ENCODE data around the gene COL5A2. TPM values are rescaled to one million over a fixed set of nuclear protein-coding genes. Genes with fewer than 3 reads are reported as not detected.

Gene COL5A2
- total RNA-seq, 1 donor from 2014 or later = 459 TPM

- peaks cover 36% of the 10 kb centered on the region for H3K4me1 Mint-ChIP-seq
- H3K9me3 Mint-ChIP-seq = no peaks in the 10 kb centered on the region
- H3K27me3 Mint-ChIP-seq (ENCODE audit: low read depth) = no peaks in the 10 kb centered on the region
- TF ChIP-seq CTCF (IDR thresholded peaks at IDR 0.05; ENCODE audit: unreplicated experiment) = no peak
- peak in 1 of 2 experiments; percentile 63 for DNase-seq (ENCODE audit: low spot score in 2 of 2, unreplicated experiment in 2 of 2)
- no peaks in the 10 kb centered on the region for H3K36me3 Mint-ChIP-seq
- H3K27ac Mint-ChIP-seq = peak overlapping the region; percentile 98
- H3K4me3 Mint-ChIP-seq = peak overlapping the region; percentile 50
Observed at GRCh38 chr2:189210250-189211087, 30.9 kb upstream of the COL5A2 start.

- Mint-ChIP-seq H3K27ac (peak overlapping the region; percentile 13), H3K9me3 (peaks cover 4% of the 10 kb centered on the region), H3K27me3 (ENCODE audit: low read depth) (no peaks in the 10 kb centered on the region), H3K36me3 (no peaks in the 10 kb centered on the region), H3K4me3 (no peak overlapping the region), H3K4me1 (peaks cover 47% of the 10 kb centered on the region)
- DNase-seq (ENCODE audit: low spot score in 2 of 2, unreplicated experiment in 2 of 2) = no peak
- no peak for TF ChIP-seq CTCF (IDR thresholded peaks at IDR 0.05; ENCODE audit: unreplicated experiment)
Observed at GRCh38 chr2:189208254-189208653, 28.7 kb upstream of the COL5A2 start.

- peaks cover 31% of the 10 kb centered on the region for H3K4me1 Mint-ChIP-seq
- no peak overlapping the region for H3K4me3 Mint-ChIP-seq
- DNase-seq (ENCODE audit: low spot score in 2 of 2, unreplicated experiment in 2 of 2) = no peak
- peak overlapping the region; percentile 71 for H3K27ac Mint-ChIP-seq
- no peaks in the 10 kb centered on the region for H3K27me3 Mint-ChIP-seq (ENCODE audit: low read depth)
- no peaks in the 10 kb centered on the region for H3K36me3 Mint-ChIP-seq
- TF ChIP-seq CTCF (IDR thresholded peaks at IDR 0.05; ENCODE audit: unreplicated experiment) = no peak
- peaks cover 4% of the 10 kb centered on the region for H3K9me3 Mint-ChIP-seq
Observed at GRCh38 chr2:189204322-189204941, 24.9 kb upstream of the COL5A2 start.

GRCh38 chr2:189203177-189203799 is 23.7 kb upstream of the COL5A2 start:
- DNase-seq (ENCODE audit: low spot score in 2 of 2, unreplicated experiment in 2 of 2) = no peak
- peaks cover 4% of the 10 kb centered on the region for H3K9me3 Mint-ChIP-seq
- no peak overlapping the region for H3K4me3 Mint-ChIP-seq
- no peaks in the 10 kb centered on the region for H3K36me3 Mint-ChIP-seq
- no peaks in the 10 kb centered on the region for H3K27me3 Mint-ChIP-seq (ENCODE audit: low read depth)
- no peak overlapping the region for H3K27ac Mint-ChIP-seq
- TF ChIP-seq CTCF (IDR thresholded peaks at IDR 0.05; ENCODE audit: unreplicated experiment) = no peak
- H3K4me1 Mint-ChIP-seq = peaks cover 22% of the 10 kb centered on the region

GRCh38 chr2:189199797-189200196 is 20.2 kb upstream of the COL5A2 start:
- Mint-ChIP-seq H3K27ac (no peak overlapping the region), H3K9me3 (peaks cover 20% of the 10 kb centered on the region), H3K4me3 (no peak overlapping the region), H3K4me1 (peaks cover 16% of the 10 kb centered on the region), H3K27me3 (ENCODE audit: low read depth) (no peaks in the 10 kb centered on the region), H3K36me3 (peaks cover 3% of the 10 kb centered on the region)
- TF ChIP-seq CTCF (IDR thresholded peaks at IDR 0.05; ENCODE audit: unreplicated experiment) = no peak
- no peak for DNase-seq (ENCODE audit: low spot score in 2 of 2, unreplicated experiment in 2 of 2)

Measured in mesothelial cell of epicardium (in vitro differentiated cells).